Testis (tissue), 2 donors: ENCODE results near the gene MPHOSPH8.

Experiments
- CTCF ChIP-seq, 3 experiments: fragments of 450-650 bp in 2 of 3; fragments of 200-600 bp in 1 of 3; sonication (generic) in 1 of 3; IDR thresholded peaks; one replicate each; pipeline ENCODE4 v1.5.1; 2016 to 2019; ENCODE audit warnings: antibody characterized with exemption in 3 of 3, mild to moderate bottlenecking in 2 of 3, moderate library complexity in 1 of 3
- POLR2A ChIP-seq: fragments of 450-650 bp; IDR thresholded peaks from one replicate; pipeline ENCODE4 v1.6.1; 2017; ENCODE audit warnings: antibody characterized with exemption, mild to moderate bottlenecking, moderate library complexity

- TF ChIP-seq CTCF (IDR thresholded peaks at IDR 0.05) = no peak
- no peak for TF ChIP-seq POLR2A
These were observed 28.1 kb upstream of the MPHOSPH8 start for GRCh38 chr13:19605161-19605955.
